K562 (cell line): ENCODE results near the gene CDS2. TPM values are rescaled to one million over a fixed set of nuclear protein-coding genes. Genes with fewer than 3 reads are reported as not detected.

ENCODE experiments used
- ATAC-seq: fragments of 200-7000 bp; cut with Tn5 transposase; 3 replicates; pipeline ENCODE4 v1.9.1; 2020; ENCODE audit warnings: moderate library complexity
- BruUV-seq: library from RNA; stranded (reverse); fragments of 400-500 nt; replicated peaks from 2 replicates; lab custom pipeline; 2021; lab: Mats Ljungman, UMichigan
- CTCF ChIA-PET: fragments of 300-600 bp; formaldehyde crosslinking; extraction: SDS; loops from one replicate; lab custom pipeline; 2021; ENCODE audit warnings: low intra/inter-chr PET ratio; lab: Yijun Ruan, JAX
- POLR2A ChIA-PET: fragments of 300-600, 350-650 bp; sonication (Branson Sonifier 250); formaldehyde crosslinking; extraction: SDS; loops from one replicate; lab custom pipeline; 2021; ENCODE audit warnings: antibody characterized with exemption, inconsistent platforms; lab: Yijun Ruan, JAX
- DNase-seq, 4 experiments: peaks; one replicate each; pipeline versions ENCODE4 v3.0.0 to v3.0.0-alpha.2; 2011 to 2018; ENCODE audit warnings: low spot score in 3 of 4, mixed read lengths in 3 of 4; ENCODE audit errors: extremely low read depth in 1 of 4
- FAIRE-seq: peaks from 2 replicates; lab custom pipeline; 2011; peaks lifted over from hg19 to GRCh38; lab: Jason Lieb, UNC
- H2AFZ ChIP-seq: 2 replicates; pipeline ENCODE4 v1.6.0; 2011; ENCODE audit warnings: low read depth, low read length, control low read depth, inconsistent platforms
- H3K27ac ChIP-seq: fragments of 200-600 bp; 3 replicates; pipeline ENCODE4 v1.8.0; 2011; ENCODE audit warnings: low read depth, mild to moderate bottlenecking, control low read depth, inconsistent platforms, low read length, moderate library complexity, mixed read lengths; ENCODE audit errors: extremely low read depth
- H3K27me3 ChIP-seq, 2 experiments: fragments of 300-600 bp in 1 of 2; 2 replicates in 1 of 2; 3 replicates in 1 of 2; pipeline versions ENCODE4 v1.6.0 to v1.8.0; 2011; ENCODE audit warnings: inconsistent platforms in 2 of 2, low read length in 2 of 2, mild to moderate bottlenecking in 1 of 2, mixed read lengths in 1 of 2, moderate library complexity in 1 of 2; ENCODE audit not compliant: control insufficient read depth in 2 of 2, insufficient read depth in 2 of 2
- H3K36me3 ChIP-seq: fragments of 300-600 bp; 3 replicates; pipeline ENCODE4 v1.8.0; 2011; ENCODE audit warnings: mild to moderate bottlenecking, low read length, inconsistent platforms; ENCODE audit not compliant: control insufficient read depth, insufficient read depth
- H3K4me1 ChIP-seq, 2 experiments: fragments of 200-600 bp in 1 of 2; replicated peaks in 1 of 2; 2 replicates in 1 of 2; 3 replicates in 1 of 2; pipeline versions ENCODE4 v1.5.1 to v1.8.0; 2011; ENCODE audit warnings: inconsistent platforms in 2 of 2, low read length in 2 of 2, mild to moderate bottlenecking in 1 of 2, mixed read lengths in 1 of 2, moderate library complexity in 1 of 2; ENCODE audit not compliant: control insufficient read depth in 2 of 2, insufficient read depth in 2 of 2
- H3K4me2 ChIP-seq: 2 replicates; pipeline ENCODE4 v1.6.1; 2011; ENCODE audit warnings: low read length, control low read depth, inconsistent platforms, mixed read lengths; ENCODE audit not compliant: insufficient read depth
- H3K4me3 ChIP-seq: fragments of 200-600 bp; sonication (generic), shearing (Covaris generic); 2 replicates; pipeline ENCODE4 v1.5.1; 2016; ENCODE audit warnings: control low read depth, inconsistent platforms
- H3K79me2 ChIP-seq: fragments of 200-600 bp; 3 replicates; pipeline ENCODE4 v1.8.0; 2011; ENCODE audit warnings: low read length, inconsistent platforms; ENCODE audit not compliant: control insufficient read depth, insufficient read depth
- H3K9ac ChIP-seq, 2 experiments: 2 replicates each; pipeline versions ENCODE4 v1.6.0 to v1.6.1; 2011; ENCODE audit warnings: low read depth in 2 of 2, low read length in 2 of 2, control low read depth in 1 of 2, inconsistent platforms in 1 of 2, mild to moderate bottlenecking in 1 of 2, mixed read lengths in 1 of 2; ENCODE audit not compliant: insufficient read depth in 1 of 2
- H3K9me1 ChIP-seq: one replicate; pipeline ENCODE4 v1.6.0; 2011; ENCODE audit warnings: inconsistent platforms, mild to moderate bottlenecking, low read length, moderate library complexity; ENCODE audit not compliant: control insufficient read depth, insufficient read depth
- H3K9me3 ChIP-seq: replicated peaks from 2 replicates; pipeline ENCODE4 v1.5.1; 2011; ENCODE audit warnings: low read depth, low read length, inconsistent platforms; ENCODE audit not compliant: control insufficient read depth, insufficient read depth
- H4K20me1 ChIP-seq: replicated peaks from 2 replicates; pipeline ENCODE4 v1.6.1; 2011; ENCODE audit warnings: low read length, inconsistent platforms, mixed read lengths; ENCODE audit not compliant: control insufficient read depth, insufficient read depth
- MAFG ChIP-seq: fragments of 450-650 bp; conservative IDR thresholded peaks from 2 replicates; pipeline ENCODE4 v1.6.1; 2016; ENCODE audit warnings: missing genetic modification characterization, missing compliant biosample characterization
- NCOA2 ChIP-seq, 2 experiments: fragments of 450-650 bp; IDR thresholded peaks; 2 replicates each; pipeline ENCODE4 v1.6.1; 2018; ENCODE audit warnings: mild to moderate bottlenecking in 2 of 2, moderate library complexity in 1 of 2; ENCODE audit not compliant: partially characterized antibody in 2 of 2
- SMC3 ChIP-seq: conservative IDR thresholded peaks from 2 replicates; pipeline ENCODE4 v1.6.1; 2011; ENCODE audit warnings: low read depth, low read length, improper control_type of control experiment; ENCODE audit not compliant: insufficient read depth
- YBX1 ChIP-seq: fragments of 450-650 bp; IDR thresholded peaks from 2 replicates; pipeline ENCODE4 v1.7.1; 2016; ENCODE audit warnings: mild to moderate bottlenecking
- ZC3H11A ChIP-seq: IDR thresholded peaks from 2 replicates; pipeline ENCODE4 v1.6.1; 2012; ENCODE audit warnings: low read depth, low read length, improper control_type of control experiment
- WGBS: fragments of 100-300 bp; shearing (Covaris generic); methylation state at CpG from one replicate; pipeline ENCODE4 v1.1.6; 2016; ENCODE audit warnings: low coverage, mixed read lengths; ENCODE audit not compliant: insufficient coverage; ENCODE audit errors: missing lambda C conversion rate; 5-methylcytosine and 5-hydroxymethylcytosine counted together
- in situ Hi-C: fragments of 300-500 bp; cut with MboI; formaldehyde crosslinking; loops from 4 replicates; pipeline ENCODE4 v1.15.0; 2018; ENCODE audit warnings: inconsistent platforms, mixed read lengths
- intact Hi-C: fragments of 100-400 bp; cut with micrococcal nuclease; formaldehyde crosslinking; loops from 2 replicates; pipeline ENCODE4 v1.14.2; 2022
- polyA plus RNA-seq, 8 experiments: library from polyadenylated mRNA; depleted of rRNA in 4 of 8; stranded (reverse) in 5 of 8; unstranded in 3 of 8; fragments of >200 nt; fragmentation: Nextera tagmentation in 2 of 8; fragmentation: Illumina TruSeq in 1 of 8; extraction: Ambion mirVana in 2 of 8; extraction: Trizol in 1 of 8; gene quantifications; 2 replicates each; pipeline versions ENCODE4 v1.2.1 to v1.2.3, GENCODE V29; 2011 to 2014; ENCODE audit warnings: inconsistent platforms in 1 of 8, missing spikeins in 1 of 8
- total RNA-seq, 7 experiments: library from RNA; depleted of rRNA in 6 of 7; stranded (reverse); fragments of >200 nt in 6 of 7; fragmentation: Illumina TruSeq in 2 of 7; extraction: Trizol in 2 of 7; gene quantifications; 2 replicates each; pipeline versions ENCODE4 v1.2.1 to v1.2.3, GENCODE V29; 2011 to 2021; ENCODE audit warnings: low replicate concordance in 1 of 7
- TF ChIP-seq, protein P1 (sequence below): fragments of 250-450 bp; sonication (Bioruptor Pico); IDR thresholded peaks from 2 replicates; pipeline ENCODE4 v1.8.0; 2021; ENCODE audit warnings: borderline replicate concordance, mild to moderate bottlenecking, moderate library complexity; ENCODE audit not compliant: poor library complexity, severe bottlenecking
- TF ChIP-seq, protein P2 (sequence below): fragments of 250-450 bp; sonication (Bioruptor Pico); IDR thresholded peaks from 2 replicates; pipeline ENCODE4 v1.4.0; 2020; ENCODE audit warnings: mild to moderate bottlenecking, moderate library complexity
- TF ChIP-seq, protein P3 (sequence below): fragments of 450-650 bp; formaldehyde crosslinking; IDR thresholded peaks from 2 replicates; pipeline ENCODE4 v1.4.0; 2020; ENCODE audit warnings: mild to moderate bottlenecking, mixed read lengths

Gene CDS2
- total and polyA plus RNA-seq, 9 of the 15 experiments (the other 6 are each of a cell fraction or from before 2014, with no cell fraction given): 6.4 to 46.4 (median 12.2) TPM

DNA sequence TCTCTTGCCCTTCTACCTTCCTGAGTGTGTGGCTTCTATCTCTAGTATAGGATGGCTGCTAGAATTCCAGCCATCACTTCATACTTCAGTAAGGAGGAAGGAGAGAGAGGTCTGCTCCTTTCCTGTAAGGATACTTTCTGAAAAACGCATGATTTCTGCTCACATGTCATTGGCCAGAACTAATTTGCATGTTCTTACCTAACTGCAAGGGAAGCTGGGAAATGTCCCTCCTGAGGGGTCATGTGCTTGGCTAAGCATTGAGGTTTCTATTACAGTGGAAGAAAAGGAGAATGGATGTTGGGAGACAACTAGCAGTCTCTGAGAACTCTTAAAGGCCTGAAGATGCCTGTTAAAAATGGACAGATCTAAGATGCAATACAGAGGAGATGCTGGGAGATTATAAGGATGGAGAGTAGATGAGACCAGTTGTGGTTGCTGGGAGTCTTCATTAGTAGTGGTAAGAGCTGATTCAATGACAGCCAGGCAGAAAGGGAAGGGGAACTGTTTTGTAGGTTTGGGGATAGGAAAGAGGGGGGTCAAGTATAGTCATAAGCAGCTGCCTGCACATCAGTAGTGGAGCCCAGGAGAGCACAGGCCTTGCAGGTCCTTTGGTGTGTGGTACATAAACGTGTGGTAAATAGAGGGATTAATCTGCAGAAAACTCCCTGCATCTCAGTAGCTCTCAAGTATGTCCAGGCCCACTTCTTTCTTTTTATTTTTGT is 20.2 kb downstream of the CDS2 start:
- Histone ChIP-seq H3K9ac (no peak overlapping the region), H3K79me2 (peaks cover 22% of the 10 kb centered on the region), H3K27ac (no peak overlapping the region), H3K4me3 (no peak overlapping the region), H3K4me2 (no peak overlapping the region), H3K9me3 (no peaks in the 10 kb centered on the region), H3K4me1 (peaks cover 10 to 11% of the 10 kb centered on the region in 2 experiments; a peak in 4 of 5 replicates), H3K27me3 (no peaks in the 10 kb centered on the region), H3K9me1 (no peaks in the 10 kb centered on the region), H4K20me1 (peaks cover 6% of the 10 kb centered on the region; the same call in 1 of the 2 replicates), H3K36me3 (no peaks in the 10 kb centered on the region), H2AFZ (no peak overlapping the region)
- POLR2A ChIA-PET: interaction anchor here (1.1 to 1.7 kb wide), 3 partner anchors 9 to 58 kb away, joined by 3 read pairs; no protein-coding TSS in a partner anchor
- no peak for TF ChIP-seq MAFG
- FAIRE-seq (no peak), DNase-seq (no peak), ATAC-seq (no peak; the same call in 2 of the 3 replicates)
- BruUV-seq: no TSS peak
- CTCF ChIA-PET: no interaction called here
- intact Hi-C loops: no loop called here
- WGBS: 5% methylated on average over 2 of the region's 2 CpGs
- in situ Hi-C loops: no loop called here

DNA sequence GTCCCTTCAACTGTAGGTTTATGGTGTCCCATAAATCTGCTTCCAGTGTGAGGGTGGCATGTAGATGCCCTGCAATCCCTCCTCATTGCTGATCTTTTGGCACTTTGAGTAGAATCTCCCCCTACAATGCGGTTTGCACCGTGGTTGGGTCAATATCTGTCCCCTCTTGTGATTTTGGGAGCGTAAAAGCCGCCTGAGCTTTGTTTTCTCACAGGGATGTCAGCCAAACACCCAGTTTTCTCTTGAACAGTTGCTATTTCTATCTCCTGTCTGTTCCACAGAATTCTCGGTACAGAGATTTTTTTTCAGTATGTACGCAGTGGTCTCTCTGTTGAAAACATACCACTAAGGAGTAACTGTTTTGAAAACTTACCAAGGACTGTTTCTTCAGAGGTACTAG is 21.8 kb downstream of the CDS2 start:
- no peaks in the 10 kb centered on the region for H3K9me1 ChIP-seq
- H3K4me3 ChIP-seq: no peak overlapping the region
- CTCF ChIA-PET: no interaction called here
- POLR2A ChIA-PET: interaction anchor here (1.2 kb wide), 1 partner anchor 20 kb away, joined by 3 read pairs; no protein-coding TSS in a partner anchor
- H3K27ac ChIP-seq: no peak overlapping the region
- FAIRE-seq (no peak), DNase-seq (no peak), ATAC-seq (no peak)
- H3K4me2 ChIP-seq: no peak overlapping the region
- in situ Hi-C loops: no loop called here
- peaks cover 8% of the 10 kb centered on the region; the same call in 1 of the 2 replicates for H4K20me1 ChIP-seq
- 65% methylated on average over 6 of the region's 6 CpGs for WGBS
- no peak overlapping the region for H3K9ac ChIP-seq
- H3K79me2 ChIP-seq: peaks cover 22% of the 10 kb centered on the region
- no peaks in the 10 kb centered on the region for H3K27me3 ChIP-seq
- BruUV-seq: no TSS peak
- H3K4me1 ChIP-seq: peaks cover 10 to 11% of the 10 kb centered on the region in 2 experiments; a peak in 4 of 5 replicates
- intact Hi-C loops: no loop called here
- no peak overlapping the region for H2AFZ ChIP-seq
- no peaks in the 10 kb centered on the region for H3K9me3 ChIP-seq
- H3K36me3 ChIP-seq: no peaks in the 10 kb centered on the region
- TF ChIP-seq YBX1 (no peak), ZC3H11A (no peak), NCOA2 (IDR thresholded peaks at IDR 0.05; ENCODE audit: partially characterized antibody in 2 of 2) (no peak), SMC3 (no peak)
- TF ChIP-seq, protein P1, sequence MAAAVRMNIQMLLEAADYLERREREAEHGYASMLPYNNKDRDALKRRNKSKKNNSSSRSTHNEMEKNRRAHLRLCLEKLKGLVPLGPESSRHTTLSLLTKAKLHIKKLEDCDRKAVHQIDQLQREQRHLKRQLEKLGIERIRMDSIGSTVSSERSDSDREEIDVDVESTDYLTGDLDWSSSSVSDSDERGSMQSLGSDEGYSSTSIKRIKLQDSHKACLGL: no peak
- TF ChIP-seq, protein P2, sequence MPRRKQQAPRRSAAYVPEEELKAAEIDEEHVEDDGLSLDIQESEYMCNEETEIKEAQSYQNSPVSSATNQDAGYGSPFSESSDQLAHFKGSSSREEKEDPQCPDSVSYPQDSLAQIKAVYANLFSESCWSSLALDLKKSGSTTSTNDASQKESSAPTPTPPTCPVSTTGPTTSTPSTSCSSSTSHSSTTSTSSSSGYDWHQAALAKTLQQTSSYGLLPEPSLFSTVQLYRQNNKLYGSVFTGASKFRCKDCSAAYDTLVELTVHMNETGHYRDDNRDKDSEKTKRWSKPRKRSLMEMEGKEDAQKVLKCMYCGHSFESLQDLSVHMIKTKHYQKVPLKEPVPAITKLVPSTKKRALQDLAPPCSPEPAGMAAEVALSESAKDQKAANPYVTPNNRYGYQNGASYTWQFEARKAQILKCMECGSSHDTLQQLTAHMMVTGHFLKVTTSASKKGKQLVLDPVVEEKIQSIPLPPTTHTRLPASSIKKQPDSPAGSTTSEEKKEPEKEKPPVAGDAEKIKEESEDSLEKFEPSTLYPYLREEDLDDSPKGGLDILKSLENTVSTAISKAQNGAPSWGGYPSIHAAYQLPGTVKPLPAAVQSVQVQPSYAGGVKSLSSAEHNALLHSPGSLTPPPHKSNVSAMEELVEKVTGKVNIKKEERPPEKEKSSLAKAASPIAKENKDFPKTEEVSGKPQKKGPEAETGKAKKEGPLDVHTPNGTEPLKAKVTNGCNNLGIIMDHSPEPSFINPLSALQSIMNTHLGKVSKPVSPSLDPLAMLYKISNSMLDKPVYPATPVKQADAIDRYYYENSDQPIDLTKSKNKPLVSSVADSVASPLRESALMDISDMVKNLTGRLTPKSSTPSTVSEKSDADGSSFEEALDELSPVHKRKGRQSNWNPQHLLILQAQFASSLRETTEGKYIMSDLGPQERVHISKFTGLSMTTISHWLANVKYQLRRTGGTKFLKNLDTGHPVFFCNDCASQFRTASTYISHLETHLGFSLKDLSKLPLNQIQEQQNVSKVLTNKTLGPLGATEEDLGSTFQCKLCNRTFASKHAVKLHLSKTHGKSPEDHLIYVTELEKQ: no peak
- TF ChIP-seq, protein P3, sequence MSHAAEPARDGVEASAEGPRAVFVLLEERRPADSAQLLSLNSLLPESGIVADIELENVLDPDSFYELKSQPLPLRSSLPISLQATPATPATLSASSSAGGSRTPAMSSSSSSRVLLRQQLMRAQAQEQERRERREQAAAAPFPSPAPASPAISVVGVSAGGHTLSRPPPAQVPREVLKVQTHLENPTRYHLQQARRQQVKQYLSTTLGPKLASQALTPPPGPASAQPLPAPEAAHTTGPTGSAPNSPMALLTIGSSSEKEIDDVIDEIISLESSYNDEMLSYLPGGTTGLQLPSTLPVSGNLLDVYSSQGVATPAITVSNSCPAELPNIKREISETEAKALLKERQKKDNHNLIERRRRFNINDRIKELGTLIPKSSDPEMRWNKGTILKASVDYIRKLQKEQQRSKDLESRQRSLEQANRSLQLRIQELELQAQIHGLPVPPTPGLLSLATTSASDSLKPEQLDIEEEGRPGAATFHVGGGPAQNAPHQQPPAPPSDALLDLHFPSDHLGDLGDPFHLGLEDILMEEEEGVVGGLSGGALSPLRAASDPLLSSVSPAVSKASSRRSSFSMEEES (CRISPR knock-in tag): no peak
